NCI-H1048 (cell line): ENCODE results near the gene ROR1.

Experiments
- DNase-seq: peaks from one replicate; lab custom pipeline; 2025; lab: John Stamatoyannopoulos, UW

The ROR1 gene

DNA sequence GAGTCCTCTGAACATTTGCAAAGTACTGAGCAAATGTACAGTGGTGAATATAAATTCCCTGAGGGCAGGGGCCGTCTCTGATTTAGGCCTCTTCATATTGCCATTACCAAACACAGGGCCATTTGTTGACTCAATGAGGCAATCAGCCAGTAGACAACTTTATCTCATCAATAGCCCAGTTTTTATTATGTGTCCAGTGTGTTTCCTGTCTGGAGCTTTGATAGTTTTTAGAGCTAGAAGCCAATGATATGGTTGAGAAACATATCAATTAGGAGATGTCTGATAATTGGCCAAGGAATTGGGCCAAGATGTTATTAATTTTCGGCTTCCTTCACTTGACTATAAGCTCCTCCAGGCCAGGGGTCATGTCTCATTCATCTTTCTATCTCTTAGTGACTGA lies 163.0 kb downstream of the ROR1 start:
- DNase-seq, result no peak

GRCh38 chr1:63937461-63938022 lies 163.7 kb downstream of the ROR1 start:
- DNase-seq, result no peak

- DNase-seq, result no peak
Measured at GRCh38 chr1:63940440-63940839, 166.6 kb downstream of the ROR1 start.

- no peak for DNase-seq
Measured at GRCh38 chr1:63943393-63943792, 169.6 kb downstream of the ROR1 start.

DNA sequence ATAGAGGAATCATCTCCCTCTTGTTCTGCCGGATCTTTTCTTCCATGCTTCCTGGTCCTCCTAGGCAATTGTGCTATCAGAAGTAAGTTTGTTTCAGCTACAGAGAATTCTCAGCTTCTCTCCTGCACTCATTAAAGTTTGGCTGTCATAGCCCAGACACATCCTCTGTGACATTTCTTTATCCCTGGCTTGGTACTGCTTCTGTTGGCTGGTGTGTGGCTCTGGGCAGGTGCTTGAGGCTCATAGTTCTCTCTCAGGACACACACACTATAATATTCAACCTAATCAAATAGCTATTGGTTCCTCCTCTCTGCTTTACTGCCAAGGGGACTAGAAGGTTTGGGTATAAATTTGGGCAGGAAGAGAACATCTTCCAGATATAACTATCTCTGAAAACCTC lies 172.1 kb downstream of the ROR1 start:
- no peak for DNase-seq

GRCh38 chr1:63946866-63947491 lies 173.2 kb downstream of the ROR1 start:
- DNase-seq, result no peak

DNA sequence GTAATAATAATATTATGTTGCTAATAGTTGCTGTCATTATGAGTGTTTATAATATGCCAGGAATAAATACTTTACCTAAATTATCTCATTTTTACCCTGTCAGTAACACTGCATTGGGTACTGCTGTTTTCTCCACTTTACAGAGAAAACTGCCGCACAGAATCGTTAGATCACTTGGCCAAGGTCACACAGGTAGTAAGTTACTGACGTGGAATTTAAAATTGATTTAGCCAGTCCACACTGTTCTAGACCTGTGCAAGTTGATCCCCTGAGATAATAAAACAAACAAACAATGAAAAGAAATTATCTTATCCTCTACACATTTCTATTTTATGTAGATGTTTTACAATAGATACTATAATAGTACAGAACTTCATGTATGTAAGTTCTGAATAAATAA lies 174.1 kb downstream of the ROR1 start:
- no peak for DNase-seq

- DNase-seq, result no peak
Measured at GRCh38 chr1:63950023-63950422, 176.2 kb downstream of the ROR1 start.

DNA sequence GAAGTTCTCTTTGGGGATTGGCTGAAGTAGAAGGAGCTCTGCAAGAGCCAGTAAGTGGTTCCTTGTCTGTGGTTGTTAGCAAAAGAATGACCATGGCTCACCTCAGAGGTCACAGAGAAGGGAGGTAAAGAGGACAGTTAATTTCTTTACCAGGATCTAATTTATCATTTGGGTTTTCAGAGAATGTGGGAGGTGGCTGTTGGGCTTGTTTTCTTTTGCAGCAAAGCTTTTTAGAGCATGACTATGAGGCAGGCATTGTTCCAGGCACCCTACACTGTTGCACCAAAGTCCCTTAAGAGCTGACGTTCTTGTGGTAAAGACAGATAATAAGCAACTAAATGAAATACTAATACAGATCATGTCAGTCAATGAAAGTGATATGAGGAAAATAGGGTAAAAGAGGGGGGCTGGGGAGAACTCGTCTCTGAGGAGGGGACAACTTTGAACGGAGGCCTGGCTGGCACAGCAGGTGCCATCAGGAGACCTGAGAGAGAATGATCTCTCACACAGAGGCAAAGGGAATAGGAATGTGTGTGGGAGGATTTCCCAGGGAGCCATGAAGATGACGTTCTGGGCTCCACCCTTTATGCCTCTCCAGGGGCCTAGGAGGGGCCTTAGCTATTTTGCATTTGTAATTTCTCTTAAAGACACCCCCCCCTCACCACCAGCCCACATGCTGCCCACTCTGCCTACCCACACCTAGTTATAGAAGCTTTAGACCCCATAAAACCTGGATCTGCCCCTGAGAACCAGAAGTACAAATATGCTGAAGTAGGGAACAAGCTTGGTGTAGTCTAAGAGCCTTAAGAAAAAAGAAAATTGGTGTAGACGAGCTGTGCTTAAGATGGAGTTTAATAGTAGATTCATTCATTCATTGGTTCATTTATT lies 177.5 kb downstream of the ROR1 start:
- no peak for DNase-seq

DNA sequence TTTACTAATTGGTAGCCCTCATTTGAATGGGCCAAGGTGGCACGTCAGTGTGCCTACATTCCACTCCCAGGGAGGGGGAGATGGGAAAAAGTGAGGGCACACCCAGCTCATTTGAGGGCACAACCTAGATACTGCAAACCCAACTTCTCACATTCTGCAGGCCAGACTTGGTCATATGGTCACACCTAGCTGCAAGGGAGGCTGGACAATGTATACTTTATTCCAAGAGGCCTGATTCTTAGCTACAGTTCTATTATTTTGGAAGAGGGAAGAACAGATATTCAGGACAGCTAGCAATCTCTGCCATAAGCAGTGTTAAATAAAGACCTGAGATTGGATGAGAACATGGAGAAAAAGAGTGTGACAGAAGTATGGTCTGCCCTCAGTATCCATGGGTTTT lies 180.4 kb downstream of the ROR1 start:
- DNase-seq, result no peak

GRCh38 chr1:63955370-63956145 lies 181.7 kb downstream of the ROR1 start:
- no peak for DNase-seq

GRCh38 chr1:63958556-63958955 lies 184.7 kb downstream of the ROR1 start:
- DNase-seq, result no peak

DNA sequence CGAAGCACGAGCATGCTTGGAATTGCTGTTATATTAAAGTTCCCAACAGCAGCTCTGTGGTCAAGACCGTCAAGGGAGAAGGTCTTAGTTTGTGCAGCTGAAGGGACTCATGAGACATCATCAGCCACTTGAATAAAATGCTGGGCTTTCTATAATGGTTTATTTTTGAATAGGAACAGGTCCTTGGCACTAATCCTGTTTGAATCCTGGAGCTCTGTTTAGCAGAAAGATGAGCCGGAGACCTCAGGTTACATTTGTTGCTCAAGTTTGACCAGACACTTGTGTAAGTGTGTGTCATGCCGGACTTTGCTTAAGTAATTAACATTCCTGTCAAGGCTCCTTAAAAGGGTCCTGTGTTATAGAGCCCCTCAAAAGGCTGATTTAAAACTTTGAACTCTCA lies 186.5 kb downstream of the ROR1 start:
- DNase-seq, result no peak

- DNase-seq, result no peak
Measured at GRCh38 chr1:63966016-63966415, 192.2 kb downstream of the ROR1 start.

- DNase-seq, result no peak
Measured at GRCh38 chr1:63967901-63968300, 194.1 kb downstream of the ROR1 start.

GRCh38 chr1:63968663-63969440 lies 195.0 kb downstream of the ROR1 start:
- DNase-seq, result no peak

- no peak for DNase-seq
Measured at GRCh38 chr1:63969441-63969901, 195.7 kb downstream of the ROR1 start.

- DNase-seq, result no peak
Measured at GRCh38 chr1:63971557-63971956, 197.7 kb downstream of the ROR1 start.

DNA sequence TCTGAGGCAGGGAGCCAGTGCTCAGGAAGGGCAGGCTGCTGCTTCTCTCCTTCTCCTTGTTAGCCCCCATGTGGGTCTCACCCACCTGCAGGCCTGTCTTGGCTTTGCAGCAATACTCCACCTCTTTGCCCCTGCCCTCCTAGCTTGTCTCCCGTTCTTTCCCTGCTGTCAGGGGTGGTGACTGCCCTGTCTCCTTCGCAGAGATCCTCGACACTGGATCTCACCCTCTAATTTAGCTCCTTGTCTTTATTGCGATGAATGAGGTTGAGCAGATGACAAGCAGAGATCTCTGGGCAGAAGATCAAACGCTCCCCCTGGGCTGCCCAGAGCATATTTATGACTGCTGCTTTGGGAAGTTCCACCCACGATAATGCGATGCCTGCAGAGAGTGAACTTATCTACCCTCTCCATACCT lies 199.2 kb downstream of the ROR1 start:
- no peak for DNase-seq

- no peak for DNase-seq
Measured at GRCh38 chr1:63974966-63975365, 201.1 kb downstream of the ROR1 start.

DNA sequence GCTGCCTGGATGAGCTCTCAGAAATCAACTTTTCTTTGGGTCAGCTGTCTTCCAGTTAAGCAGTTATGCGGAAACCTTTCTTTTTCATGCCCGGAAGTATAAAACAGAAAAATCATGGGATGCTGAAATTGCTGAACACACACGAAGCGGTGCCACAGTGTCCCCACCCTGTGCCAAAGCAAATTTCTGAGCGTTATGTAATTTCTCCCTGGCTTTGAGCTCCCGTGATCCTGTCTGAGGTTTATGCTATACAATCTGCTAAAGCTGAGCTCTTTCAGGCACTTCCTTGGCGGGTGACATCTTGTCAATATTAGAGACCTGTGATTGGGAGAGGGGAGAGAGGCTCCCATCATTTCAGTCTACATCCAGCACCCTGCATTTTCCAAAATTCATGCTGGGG lies 201.7 kb downstream of the ROR1 start:
- DNase-seq, result no peak

DNA sequence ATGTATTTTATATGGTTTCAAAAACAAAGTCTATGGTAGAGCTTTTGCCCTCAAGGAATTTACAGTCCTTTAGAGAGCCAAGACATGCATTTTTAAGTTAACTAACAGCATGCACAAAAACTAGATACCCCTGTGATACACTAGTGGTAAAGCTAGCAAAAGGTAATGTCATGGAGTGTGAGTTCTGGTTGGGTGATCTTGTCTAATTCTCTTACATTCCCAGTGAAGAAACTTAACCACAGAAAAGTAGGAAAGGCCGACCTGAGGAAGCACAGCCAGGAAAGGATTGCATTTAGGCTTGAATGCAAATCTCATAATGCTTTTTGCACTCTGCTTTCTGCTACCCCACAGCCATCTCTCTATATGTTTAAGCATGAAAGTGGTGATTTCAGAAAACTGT lies 202.2 kb downstream of the ROR1 start:
- no peak for DNase-seq
